Measurements from ENCODE around the gene CTTNBP2.

Gene CTTNBP2

DNA sequence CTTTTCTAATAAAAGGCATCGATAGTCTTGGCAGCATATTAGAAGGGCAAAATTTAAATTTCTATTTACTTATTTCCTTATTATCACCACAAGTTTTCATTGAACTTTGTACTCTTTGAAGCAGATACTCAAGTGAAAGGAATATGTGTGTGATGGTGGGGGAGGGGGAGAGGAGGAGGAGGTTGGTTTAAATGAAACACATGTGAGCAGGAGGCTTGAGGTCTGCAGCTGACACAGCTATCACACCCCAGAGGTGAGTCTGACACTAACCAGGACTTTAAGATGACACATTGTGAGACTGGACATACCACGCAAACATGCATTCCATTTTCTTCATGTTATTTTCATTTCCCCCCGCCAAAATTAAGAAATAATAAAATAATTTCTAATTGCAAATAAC, 63.3 kb downstream of the CTTNBP2 start:
- H3K36me3 ChIP-seq (replicated peaks), result no peaks in the 10 kb centered on the region
- no peak overlapping the region for H3K27ac ChIP-seq
- no peak overlapping the region for H3K4me3 ChIP-seq (ENCODE audit: low read depth, low read length)
- no peak for DNase-seq
- TF ChIP-seq, protein P1, sequence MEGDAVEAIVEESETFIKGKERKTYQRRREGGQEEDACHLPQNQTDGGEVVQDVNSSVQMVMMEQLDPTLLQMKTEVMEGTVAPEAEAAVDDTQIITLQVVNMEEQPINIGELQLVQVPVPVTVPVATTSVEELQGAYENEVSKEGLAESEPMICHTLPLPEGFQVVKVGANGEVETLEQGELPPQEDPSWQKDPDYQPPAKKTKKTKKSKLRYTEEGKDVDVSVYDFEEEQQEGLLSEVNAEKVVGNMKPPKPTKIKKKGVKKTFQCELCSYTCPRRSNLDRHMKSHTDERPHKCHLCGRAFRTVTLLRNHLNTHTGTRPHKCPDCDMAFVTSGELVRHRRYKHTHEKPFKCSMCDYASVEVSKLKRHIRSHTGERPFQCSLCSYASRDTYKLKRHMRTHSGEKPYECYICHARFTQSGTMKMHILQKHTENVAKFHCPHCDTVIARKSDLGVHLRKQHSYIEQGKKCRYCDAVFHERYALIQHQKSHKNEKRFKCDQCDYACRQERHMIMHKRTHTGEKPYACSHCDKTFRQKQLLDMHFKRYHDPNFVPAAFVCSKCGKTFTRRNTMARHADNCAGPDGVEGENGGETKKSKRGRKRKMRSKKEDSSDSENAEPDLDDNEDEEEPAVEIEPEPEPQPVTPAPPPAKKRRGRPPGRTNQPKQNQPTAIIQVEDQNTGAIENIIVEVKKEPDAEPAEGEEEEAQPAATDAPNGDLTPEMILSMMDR (IDR thresholded peaks at IDR 0.05; ENCODE audit: low read depth, low read length, missing control alignments), result no peak
- in situ Hi-C loops (cut with HindIII; ENCODE audit: low pct_ligation_motif_present, low sequenced_read_pairs), result no loop called here
- no peaks in the 10 kb centered on the region for H3K27me3 ChIP-seq (replicated peaks)

DNA sequence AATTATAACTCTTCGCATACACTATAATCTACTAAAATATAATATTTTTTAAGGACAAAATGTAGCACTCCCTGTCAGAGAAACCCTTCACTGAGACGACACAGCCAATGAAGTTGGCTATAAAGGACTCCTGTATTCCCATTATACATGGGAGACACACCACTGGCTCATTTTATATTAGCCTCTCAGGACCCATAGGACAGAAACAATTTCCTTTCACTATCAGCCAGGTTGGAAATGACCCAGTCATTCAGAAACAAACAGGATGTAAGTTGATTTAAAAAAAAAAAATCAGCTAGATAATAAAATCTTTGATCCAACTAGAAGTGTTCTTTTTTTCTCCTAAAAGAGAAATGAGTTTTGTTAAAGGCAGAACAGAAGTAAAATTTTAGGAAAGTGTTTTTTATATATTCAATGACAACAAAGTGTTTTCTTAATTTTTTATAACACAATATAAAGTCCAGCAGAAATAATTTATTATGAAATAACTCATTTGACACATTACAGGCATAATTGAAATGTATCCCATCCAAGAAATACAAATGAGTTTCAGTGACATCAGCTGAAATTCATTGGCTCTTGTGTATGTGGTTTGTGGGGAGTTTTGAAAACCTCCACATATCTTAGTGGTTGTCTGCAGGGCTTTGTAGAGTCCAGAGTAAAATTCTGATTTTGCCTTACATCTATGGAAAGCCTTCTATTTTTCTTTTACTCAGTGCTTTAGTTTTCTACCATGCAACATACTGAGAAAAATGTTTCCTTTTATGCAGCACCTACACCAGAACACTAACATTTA, 64.1 kb downstream of the CTTNBP2 start:
- Histone ChIP-seq H3K27me3 (replicated peaks) (no peaks in the 10 kb centered on the region), H3K4me3 (ENCODE audit: low read depth, low read length) (no peak overlapping the region), H3K27ac (no peak overlapping the region), H3K36me3 (replicated peaks) (no peaks in the 10 kb centered on the region)
- in situ Hi-C loops (cut with HindIII; ENCODE audit: low pct_ligation_motif_present, low sequenced_read_pairs), result no loop called here
- no peak for DNase-seq
- TF ChIP-seq, protein P1 (IDR thresholded peaks at IDR 0.05; ENCODE audit: low read depth, low read length, missing control alignments), result no peak

DNA sequence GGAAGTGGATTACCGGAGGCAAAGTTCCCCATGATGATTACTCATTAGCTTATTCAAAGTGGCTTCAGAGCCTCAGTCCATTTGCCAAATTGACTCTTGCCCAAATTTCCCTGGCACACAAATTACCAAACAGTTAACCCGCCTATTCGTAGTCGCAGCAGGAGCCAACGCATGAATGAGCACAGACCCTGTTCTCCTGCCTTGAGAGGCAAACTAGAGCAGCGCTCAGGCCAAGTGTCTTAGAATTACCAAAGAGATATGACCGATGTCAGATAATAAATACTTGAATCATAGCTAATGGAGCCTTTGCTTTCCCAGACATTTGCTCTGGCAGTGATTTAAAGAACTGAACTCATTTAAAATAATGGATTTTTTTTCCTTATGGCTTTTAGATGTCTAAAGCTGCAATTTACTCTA, 64.9 kb downstream of the CTTNBP2 start:
- Histone ChIP-seq H3K27me3 (replicated peaks) (no peaks in the 10 kb centered on the region), H3K36me3 (replicated peaks) (no peaks in the 10 kb centered on the region), H3K27ac (no peak overlapping the region), H3K4me3 (ENCODE audit: low read depth, low read length) (no peak overlapping the region)
- in situ Hi-C loops (cut with HindIII; ENCODE audit: low pct_ligation_motif_present, low sequenced_read_pairs), result no loop called here
- TF ChIP-seq, protein P1 (IDR thresholded peaks at IDR 0.05; ENCODE audit: low read depth, low read length, missing control alignments), result no peak
- no peak for DNase-seq

DNA sequence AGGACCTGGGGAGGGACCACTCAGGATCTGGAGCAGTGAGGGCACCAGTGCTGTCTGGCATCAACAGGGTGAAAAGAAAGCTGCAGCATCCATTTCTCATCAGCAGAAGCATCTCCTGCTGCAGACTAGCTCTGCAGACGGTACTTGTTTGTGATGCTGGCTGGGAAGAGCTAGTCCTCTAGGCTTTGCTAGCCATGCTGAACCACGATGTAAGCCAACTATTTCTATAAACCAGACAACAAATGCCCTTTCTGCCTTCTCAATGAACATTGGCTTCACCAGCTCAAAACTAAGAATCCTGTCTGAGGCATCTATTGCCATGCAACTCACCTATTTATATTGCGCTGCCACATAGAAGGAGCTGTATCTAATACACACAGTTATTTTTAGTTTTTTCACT, 65.6 kb downstream of the CTTNBP2 start:
- in situ Hi-C loops (cut with HindIII; ENCODE audit: low pct_ligation_motif_present, low sequenced_read_pairs), result no loop called here
- TF ChIP-seq, protein P1 (IDR thresholded peaks at IDR 0.05; ENCODE audit: low read depth, low read length, missing control alignments), result no peak

DNA sequence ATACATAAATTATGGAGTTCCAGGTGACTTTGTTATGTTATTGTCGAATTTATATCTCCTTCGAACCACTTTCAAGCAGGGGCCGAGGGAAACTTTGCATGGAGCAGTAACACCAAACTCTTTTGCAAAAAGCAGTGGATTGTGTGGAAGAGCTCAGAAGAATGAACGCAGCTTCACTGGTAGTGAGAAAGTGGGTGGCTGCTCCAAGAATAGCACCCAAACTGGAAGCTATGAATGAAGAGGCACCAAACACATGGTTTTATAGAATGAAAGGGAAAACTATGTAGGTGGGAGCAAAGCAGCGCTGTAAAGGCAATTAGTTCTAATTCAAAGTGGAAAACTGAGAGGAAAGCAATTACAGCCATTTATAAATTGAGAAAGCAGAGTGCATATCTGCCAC, 67.2 kb downstream of the CTTNBP2 start:
- in situ Hi-C loops (cut with HindIII; ENCODE audit: low pct_ligation_motif_present, low sequenced_read_pairs), result no loop called here
- no peak overlapping the region for H3K4me3 ChIP-seq (ENCODE audit: low read depth, low read length)
- no peaks in the 10 kb centered on the region for H3K27me3 ChIP-seq (replicated peaks)
- TF ChIP-seq, protein P1 (IDR thresholded peaks at IDR 0.05; ENCODE audit: low read depth, low read length, missing control alignments), result no peak
- no peak for DNase-seq
- H3K36me3 ChIP-seq (replicated peaks), result no peaks in the 10 kb centered on the region
- H3K27ac ChIP-seq, result no peak overlapping the region

More for the DNA sequence above, 65.6 kb downstream of the CTTNBP2 start:
- H3K27me3 ChIP-seq (replicated peaks), result no peaks in the 10 kb centered on the region
- no peak for DNase-seq
- H3K4me3 ChIP-seq (ENCODE audit: low read depth, low read length), result no peak overlapping the region
- H3K36me3 ChIP-seq (replicated peaks), result no peaks in the 10 kb centered on the region
- H3K27ac ChIP-seq, result no peak overlapping the region

DNA sequence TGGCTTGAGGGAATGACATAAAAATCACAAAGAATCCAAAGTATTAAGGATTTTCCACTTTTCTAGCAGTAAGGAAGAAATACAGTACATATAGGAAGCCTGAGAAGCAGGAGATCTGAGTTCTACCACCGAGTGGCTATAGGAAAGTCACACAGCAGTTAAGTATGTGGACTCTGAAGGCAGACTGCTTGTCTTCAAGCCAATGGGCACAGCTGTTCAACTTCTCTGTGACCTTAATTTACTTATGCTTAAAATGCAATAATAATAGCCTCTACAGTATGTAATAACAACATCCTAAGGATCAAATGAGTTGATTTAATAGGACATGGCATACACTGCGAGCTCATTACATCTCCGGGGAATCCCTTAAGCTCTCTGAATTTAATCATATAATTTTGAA, 68.0 kb downstream of the CTTNBP2 start:
- TF ChIP-seq, protein P1 (IDR thresholded peaks at IDR 0.05; ENCODE audit: low read depth, low read length, missing control alignments), result no peak
- Histone ChIP-seq H3K27me3 (replicated peaks) (no peaks in the 10 kb centered on the region), H3K4me3 (ENCODE audit: low read depth, low read length) (no peak overlapping the region), H3K36me3 (replicated peaks) (no peaks in the 10 kb centered on the region), H3K27ac (no peak overlapping the region)
- DNase-seq, result no peak
- in situ Hi-C loops (cut with HindIII; ENCODE audit: low pct_ligation_motif_present, low sequenced_read_pairs), result no loop called here

All from brain microvascular endothelial cell (primary cell).